AG04450 (cell line): ENCODE data around the gene PSMG2. TPM values are rescaled to one million over a fixed set of nuclear protein-coding genes. Genes with fewer than 3 reads are reported as not detected.

ENCODE experiments used
- CTCF ChIA-PET: fragments of 300-600, 350-600 bp; formaldehyde crosslinking; extraction: SDS; loops from one replicate; lab custom pipeline; 2022; ENCODE audit warnings: antibody characterized with exemption, inconsistent platforms; lab: Charles Lee
- POLR2A ChIA-PET: fragments of 350-600 bp; formaldehyde crosslinking; extraction: SDS; loops from one replicate; lab custom pipeline; 2021; ENCODE audit warnings: antibody characterized with exemption, inconsistent platforms; lab: Yijun Ruan, JAX
- DNase-seq: peaks from one replicate; pipeline ENCODE4 v3.0.0-alpha.2; 2011; ENCODE audit warnings: low read depth, low spot score
- H3K27ac ChIP-seq: one replicate; pipeline ENCODE4 v1.5.1; 2012; ENCODE audit warnings: low read depth, low read length, control low read depth
- H3K27me3 ChIP-seq: one replicate; pipeline ENCODE4 v1.6.0; 2012; ENCODE audit warnings: low read length; ENCODE audit not compliant: control insufficient read depth, insufficient read depth
- H3K4me3 ChIP-seq: 2 replicates; pipeline ENCODE4 v1.5.1; 2011; ENCODE audit warnings: mild to moderate bottlenecking, low read depth, low read length, control low read depth
- H3K9me3 ChIP-seq: 2 replicates; pipeline ENCODE4 v1.5.1; 2012; ENCODE audit warnings: low read length; ENCODE audit not compliant: control insufficient read depth, insufficient read depth
- CTCF ChIP-seq: IDR thresholded peaks from 2 replicates; pipeline ENCODE4 v1.5.1; 2011; ENCODE audit warnings: low read depth, low read length, control low read depth, inconsistent platforms
- polyA plus RNA-seq: library from polyadenylated mRNA; depleted of rRNA; stranded (reverse); fragments of >200 nt; gene quantifications from 2 replicates; pipeline ENCODE4 v1.2.3, GENCODE V29; 2011; rRNA removed
- small RNA-seq: library from RNA; depleted of rRNA; stranded (forward); fragments of <200 nt; gene quantifications from one replicate; pipeline ENCODE3, GENCODE V24; 2012; ENCODE audit warnings: low read depth; ENCODE audit not compliant: insufficient read length

The PSMG2 gene
- polyA plus RNA-seq, 1 experiment: 96.2 TPM

- POLR2A ChIA-PET: no interaction called here
- no peak for DNase-seq
- CTCF ChIA-PET: interaction anchor here (0.5 to 1.0 kb wide), 3 partner anchors 12 to 31 kb away, joined by 3 to 4 read pairs (median 3); no protein-coding TSS in a partner anchor
These were observed 72.1 kb downstream of the PSMG2 start for GRCh38 chr18:12774982-12775381.

More at GRCh38 chr18:12774982-12775381, 72.1 kb downstream of the PSMG2 start:
- TF ChIP-seq CTCF: no peak
- H3K27ac ChIP-seq: no peak overlapping the region
- H3K4me3 ChIP-seq: no peak overlapping the region
- H3K27me3 ChIP-seq: no peaks in the 10 kb centered on the region
- peaks cover 8% of the 10 kb centered on the region; the same call in 1 of the 2 replicates for H3K9me3 ChIP-seq

Small RNA genes lying within 50 kb of the gene (small RNA-seq; reads per million reads assigned to genes)
- not detected for gene RF00019

Other genes starting within 250 kb of the PSMG2 start
- 16.3 and 22.2 TPM in 2 replicates for gene SPIRE1, start 44.9 kb upstream of the PSMG2 start, polyA plus RNA-seq
- 5.6 and 7.6 TPM in 2 replicates for gene CEP76, start 319 bp upstream of the PSMG2 start, polyA plus RNA-seq
- 19.8 and 25.9 TPM in 2 replicates for gene PTPN2, start 181.2 kb downstream of the PSMG2 start, polyA plus RNA-seq
- 47.9 and 54.6 TPM in 2 replicates for gene SEH1L, start 245.0 kb downstream of the PSMG2 start, polyA plus RNA-seq